ENCODE measurements around the gene MAP4K4. TPM values are rescaled to one million over a fixed set of nuclear protein-coding genes. Genes with fewer than 3 reads are reported as not detected.
"Not testable (repeated sequence)": the region's sequence is repeated elsewhere in the genome, so short reads cannot be mapped to it uniquely, and the experiment has no call there.

The MAP4K4 gene
- total RNA-seq, 1 experiment from 2014 or later, result 132 TPM

GRCh38 chr2:101921953-101922325 lies 224.4 kb downstream of the MAP4K4 start:
- H3K4ac ChIP-seq (ENCODE audit: low read depth, low read length), result no peak overlapping the region
- H2BK12ac ChIP-seq (ENCODE audit: insufficient read length, low read depth, low read length), result no peak overlapping the region
- H3K9ac ChIP-seq (ENCODE audit: extremely low read depth, insufficient read length, low read length), result no peak overlapping the region
- no peak overlapping the region for H4K91ac ChIP-seq (ENCODE audit: insufficient read length, low read depth, low read length)
- TF ChIP-seq CTCF (conservative IDR thresholded peaks at IDR 0.05), result no peak
- H4K20me1 ChIP-seq (ENCODE audit: control insufficient read depth, insufficient read depth, insufficient read length), result no peaks in the 10 kb centered on the region
- peaks cover 9% of the 10 kb centered on the region for H3K9me3 ChIP-seq (ENCODE audit: control insufficient read depth, low read depth, low read length)
- no peak overlapping the region for H3K14ac ChIP-seq (ENCODE audit: insufficient read depth, low read length)
- no peaks in the 10 kb centered on the region for H3K27me3 ChIP-seq (ENCODE audit: insufficient read depth, low read length)
- H3K23ac ChIP-seq (ENCODE audit: insufficient read length, low read depth, low read length), result no peak overlapping the region
- no peak overlapping the region for H4K5ac ChIP-seq (ENCODE audit: insufficient read length, low read depth, low read length)
- H3K4me1 Mint-ChIP-seq, result no peaks in the 10 kb centered on the region
- H2BK15ac ChIP-seq (ENCODE audit: low read depth, low read length), result no peak overlapping the region
- H3K27ac ChIP-seq (ENCODE audit: insufficient read length, low read depth, low read length), result no peak overlapping the region
- no peak overlapping the region for H2AK5ac ChIP-seq (ENCODE audit: insufficient read length, low read length)
- H3K18ac ChIP-seq (ENCODE audit: insufficient read length, low read depth, low read length), result no peak overlapping the region
- no peak overlapping the region for H2BK20ac ChIP-seq (ENCODE audit: low read depth, low read length, poor library complexity, severe bottlenecking)
- no peak overlapping the region for H2BK120ac ChIP-seq (ENCODE audit: low read depth, low read length, poor library complexity, severe bottlenecking)
- H3K79me2 ChIP-seq (ENCODE audit: insufficient read depth, low read length), result no peaks in the 10 kb centered on the region
- H3K27ac Mint-ChIP-seq, result no peak overlapping the region
- peaks cover 21 to 40% (median 23%) of the 10 kb centered on the region in 3 experiments for H3K36me3 Mint-ChIP-seq (ENCODE audit: insufficient read depth in 1 of 3, low read depth in 3 of 3)
- no peak overlapping the region for H4K8ac ChIP-seq (replicated peaks; ENCODE audit: insufficient read length, low read depth, low read length)
- H2AFZ ChIP-seq (ENCODE audit: low read length), result no peak overlapping the region
- no CpG with 5 or more reads among the region's 2 CpGs for WGBS (ENCODE audit: extremely low coverage, insufficient read length, low lambda C conversion rate)
- H3K27me3 Mint-ChIP-seq (ENCODE audit: low read depth), result peaks cover 1% of the 10 kb centered on the region; the same call in 1 of the 2 replicates
- DNase-seq, result no peak
- no peak overlapping the region for H3K4me2 ChIP-seq (ENCODE audit: insufficient read depth, insufficient read length, low read length)
- H3K23me2 ChIP-seq (ENCODE audit: insufficient read length, low read depth, low read length, poor library complexity, severe bottlenecking), result no peaks in the 10 kb centered on the region
- no peaks in the 10 kb centered on the region for H3K79me1 ChIP-seq (ENCODE audit: insufficient read depth, low read depth, low read length, poor library complexity, severe bottlenecking)
- H3K4me3 Mint-ChIP-seq, result no peak overlapping the region
- H3K56ac ChIP-seq (ENCODE audit: insufficient read length, low read depth, low read length), result no peak overlapping the region
- H2BK5ac ChIP-seq (ENCODE audit: insufficient read length, low read length), result no peak overlapping the region
- peaks cover 41 to 50% of the 10 kb centered on the region in 2 experiments for H3K9me3 Mint-ChIP-seq
- H3K4me1 ChIP-seq (ENCODE audit: insufficient read depth, low read length), result no peaks in the 10 kb centered on the region
- no peak overlapping the region for H3T11ph ChIP-seq (ENCODE audit: low read length)

GRCh38 chr2:101924311-101924710 lies 226.8 kb downstream of the MAP4K4 start:
- not testable (repeated sequence) for H3K4me2 ChIP-seq (ENCODE audit: insufficient read depth, insufficient read length, low read length); H2BK20ac ChIP-seq (ENCODE audit: low read depth, low read length, poor library complexity, severe bottlenecking); H3K27me3 ChIP-seq (ENCODE audit: insufficient read depth, low read length); H4K20me1 ChIP-seq (ENCODE audit: control insufficient read depth, insufficient read depth, insufficient read length); H2BK12ac ChIP-seq (ENCODE audit: insufficient read length, low read depth, low read length); H2AFZ ChIP-seq (ENCODE audit: low read length); H2BK120ac ChIP-seq (ENCODE audit: low read depth, low read length, poor library complexity, severe bottlenecking); H4K91ac ChIP-seq (ENCODE audit: insufficient read length, low read depth, low read length); H3K27me3 Mint-ChIP-seq (ENCODE audit: low read depth); H3T11ph ChIP-seq (ENCODE audit: low read length); H4K8ac ChIP-seq (replicated peaks; ENCODE audit: insufficient read length, low read depth, low read length); H3K4ac ChIP-seq (ENCODE audit: low read depth, low read length); H4K5ac ChIP-seq (ENCODE audit: insufficient read length, low read depth, low read length); H3K79me2 ChIP-seq (ENCODE audit: insufficient read depth, low read length); H3K9ac ChIP-seq (ENCODE audit: extremely low read depth, insufficient read length, low read length); H2AK5ac ChIP-seq (ENCODE audit: insufficient read length, low read length); H3K18ac ChIP-seq (ENCODE audit: insufficient read length, low read depth, low read length); H3K56ac ChIP-seq (ENCODE audit: insufficient read length, low read depth, low read length); H3K4me1 Mint-ChIP-seq; H3K79me1 ChIP-seq (ENCODE audit: insufficient read depth, low read depth, low read length, poor library complexity, severe bottlenecking); H3K14ac ChIP-seq (ENCODE audit: insufficient read depth, low read length); H3K27ac Mint-ChIP-seq; H3K23me2 ChIP-seq (ENCODE audit: insufficient read length, low read depth, low read length, poor library complexity, severe bottlenecking); DNase-seq; H3K4me1 ChIP-seq (ENCODE audit: insufficient read depth, low read length); H3K27ac ChIP-seq (ENCODE audit: insufficient read length, low read depth, low read length); H2BK5ac ChIP-seq (ENCODE audit: insufficient read length, low read length); H3K23ac ChIP-seq (ENCODE audit: insufficient read length, low read depth, low read length); H2BK15ac ChIP-seq (ENCODE audit: low read depth, low read length); H3K4me3 Mint-ChIP-seq
- H3K9me3 Mint-ChIP-seq, result peaks cover 52 to 71% of the 10 kb centered on the region in 2 experiments
- peaks cover 27 to 52% (median 27%) of the 10 kb centered on the region in 3 experiments for H3K36me3 Mint-ChIP-seq (ENCODE audit: insufficient read depth in 1 of 3, low read depth in 3 of 3)
- H3K9me3 ChIP-seq (ENCODE audit: control insufficient read depth, low read depth, low read length), result peaks cover 19% of the 10 kb centered on the region

Data from H9 (cell line).